ENCODE data around the gene BCL2L13. TPM values are rescaled to one million over a fixed set of nuclear protein-coding genes. Genes with fewer than 3 reads are reported as not detected.
"Not testable (repeated sequence)": the region's sequence is repeated elsewhere in the genome, so short reads cannot be mapped to it uniquely, and the experiment has no call there.

Gene BCL2L13
- total RNA-seq, 1 donor from 2014 or later = 60.1 TPM

DNA sequence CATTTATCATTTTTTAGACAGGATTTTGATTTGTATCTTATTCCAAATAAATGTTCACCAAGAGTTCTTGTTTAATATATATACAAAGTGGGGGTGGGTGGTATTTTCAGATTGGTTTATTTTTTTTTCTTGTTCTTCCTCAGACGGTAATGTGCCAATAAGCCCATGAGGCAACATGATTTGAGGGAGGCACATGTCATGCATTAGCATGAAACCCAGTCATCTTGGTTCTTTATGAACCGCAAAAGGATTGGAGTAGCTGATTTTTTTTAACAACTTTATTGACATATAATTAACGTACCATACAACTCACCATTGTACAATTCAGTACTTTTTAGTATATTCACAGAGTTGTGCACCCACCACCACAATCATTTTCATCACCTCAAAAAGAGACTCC, 2.7 kb downstream of the BCL2L13 start:
- H3K27me3 Mint-ChIP-seq (ENCODE audit: unreplicated experiment) = no peaks in the 10 kb centered on the region
- H3K4me3 Mint-ChIP-seq (ENCODE audit: unreplicated experiment) = no peak overlapping the region
- H3K36me3 Mint-ChIP-seq (ENCODE audit: unreplicated experiment) = peaks cover 5% of the 10 kb centered on the region
- TF ChIP-seq, protein P1, sequence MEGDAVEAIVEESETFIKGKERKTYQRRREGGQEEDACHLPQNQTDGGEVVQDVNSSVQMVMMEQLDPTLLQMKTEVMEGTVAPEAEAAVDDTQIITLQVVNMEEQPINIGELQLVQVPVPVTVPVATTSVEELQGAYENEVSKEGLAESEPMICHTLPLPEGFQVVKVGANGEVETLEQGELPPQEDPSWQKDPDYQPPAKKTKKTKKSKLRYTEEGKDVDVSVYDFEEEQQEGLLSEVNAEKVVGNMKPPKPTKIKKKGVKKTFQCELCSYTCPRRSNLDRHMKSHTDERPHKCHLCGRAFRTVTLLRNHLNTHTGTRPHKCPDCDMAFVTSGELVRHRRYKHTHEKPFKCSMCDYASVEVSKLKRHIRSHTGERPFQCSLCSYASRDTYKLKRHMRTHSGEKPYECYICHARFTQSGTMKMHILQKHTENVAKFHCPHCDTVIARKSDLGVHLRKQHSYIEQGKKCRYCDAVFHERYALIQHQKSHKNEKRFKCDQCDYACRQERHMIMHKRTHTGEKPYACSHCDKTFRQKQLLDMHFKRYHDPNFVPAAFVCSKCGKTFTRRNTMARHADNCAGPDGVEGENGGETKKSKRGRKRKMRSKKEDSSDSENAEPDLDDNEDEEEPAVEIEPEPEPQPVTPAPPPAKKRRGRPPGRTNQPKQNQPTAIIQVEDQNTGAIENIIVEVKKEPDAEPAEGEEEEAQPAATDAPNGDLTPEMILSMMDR (IDR thresholded peaks at IDR 0.05) = no peak
- no peaks in the 10 kb centered on the region for H3K9me3 Mint-ChIP-seq (ENCODE audit: unreplicated experiment)
- peaks cover 24% of the 10 kb centered on the region for H3K4me1 Mint-ChIP-seq (ENCODE audit: unreplicated experiment)
- DNase-seq (ENCODE audit: extremely low spot score, unreplicated experiment) = no peak
- no peak overlapping the region for H3K27ac Mint-ChIP-seq (ENCODE audit: unreplicated experiment)

DNA sequence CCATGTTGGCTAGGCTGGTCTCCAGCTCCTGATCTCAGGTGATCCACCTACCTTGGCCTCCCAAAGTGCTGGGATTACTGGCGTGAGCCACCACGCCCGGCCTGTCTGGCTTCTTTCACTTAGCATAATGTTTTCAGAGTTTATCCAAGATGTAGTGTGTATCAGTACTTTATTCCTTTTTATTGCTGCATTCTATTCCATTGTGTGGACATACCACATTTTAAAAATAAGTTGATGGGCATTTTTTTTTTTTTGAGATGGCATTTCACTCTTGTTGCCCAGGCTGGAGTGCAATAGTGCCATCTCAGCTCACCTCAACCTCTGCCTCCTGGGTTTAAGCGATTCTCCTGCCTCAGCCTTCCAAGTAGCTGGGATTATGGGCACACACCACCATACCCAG, 3.8 kb downstream of the BCL2L13 start:
- H3K4me1 Mint-ChIP-seq (ENCODE audit: unreplicated experiment) = peaks cover 24% of the 10 kb centered on the region
- not testable (repeated sequence) for H3K36me3 Mint-ChIP-seq (ENCODE audit: unreplicated experiment)

DNA sequence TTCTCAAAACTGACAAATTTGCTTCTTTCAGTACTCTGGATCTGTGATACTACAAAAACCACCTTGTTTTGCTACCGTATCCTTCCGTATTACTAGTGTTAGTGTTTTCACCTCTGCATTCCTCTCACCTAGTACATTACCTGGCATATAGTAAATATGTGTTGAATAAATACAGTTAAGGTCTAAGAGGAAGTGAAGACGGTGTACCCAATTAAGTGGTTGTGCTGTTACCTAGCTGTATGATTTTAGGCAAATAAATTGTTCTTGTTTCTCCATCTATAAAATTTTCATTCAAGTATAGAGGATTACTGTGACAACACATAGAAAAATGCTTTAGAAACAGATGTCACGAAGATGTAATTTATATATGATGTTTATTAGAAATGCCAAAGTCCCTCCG, 8.9 kb downstream of the BCL2L13 start:
- H3K9me3 Mint-ChIP-seq (ENCODE audit: unreplicated experiment) = no peaks in the 10 kb centered on the region
- H3K27me3 Mint-ChIP-seq (ENCODE audit: unreplicated experiment) = no peaks in the 10 kb centered on the region
- peaks cover 4% of the 10 kb centered on the region for H3K4me1 Mint-ChIP-seq (ENCODE audit: unreplicated experiment)
- TF ChIP-seq, protein P1 (IDR thresholded peaks at IDR 0.05) = no peak
- no peak overlapping the region for H3K27ac Mint-ChIP-seq (ENCODE audit: unreplicated experiment)
- DNase-seq (ENCODE audit: extremely low spot score, unreplicated experiment) = no peak
- no peak overlapping the region for H3K4me3 Mint-ChIP-seq (ENCODE audit: unreplicated experiment)
- no peaks in the 10 kb centered on the region for H3K36me3 Mint-ChIP-seq (ENCODE audit: unreplicated experiment)

More for the DNA sequence above, 3.8 kb downstream of the BCL2L13 start:
- not testable (repeated sequence) for H3K9me3 Mint-ChIP-seq (ENCODE audit: unreplicated experiment); H3K4me3 Mint-ChIP-seq (ENCODE audit: unreplicated experiment); H3K27ac Mint-ChIP-seq (ENCODE audit: unreplicated experiment); DNase-seq (ENCODE audit: extremely low spot score, unreplicated experiment); H3K27me3 Mint-ChIP-seq (ENCODE audit: unreplicated experiment)

DNA sequence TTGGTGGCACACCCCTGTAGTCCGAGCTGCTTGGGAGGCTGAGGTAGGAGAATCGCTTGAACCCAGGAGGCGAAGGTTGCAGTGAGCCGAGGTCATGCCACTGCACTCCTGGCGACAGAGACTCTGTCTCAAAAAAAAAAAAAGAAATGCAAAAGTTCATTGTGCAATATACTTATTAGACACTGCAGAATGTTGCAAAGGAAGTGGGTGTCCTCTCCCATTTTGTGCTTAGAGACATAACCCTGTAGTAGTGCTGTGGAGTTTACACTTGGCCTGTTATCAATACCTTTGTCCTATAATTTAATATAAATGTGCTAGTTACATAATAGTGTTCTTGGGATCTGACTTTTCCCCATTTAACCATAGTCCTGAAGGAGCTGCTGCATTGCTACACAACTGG, 9.4 kb downstream of the BCL2L13 start:
- Mint-ChIP-seq H3K4me1 (ENCODE audit: unreplicated experiment) (peaks cover 3% of the 10 kb centered on the region), H3K27me3 (ENCODE audit: unreplicated experiment) (no peaks in the 10 kb centered on the region), H3K36me3 (ENCODE audit: unreplicated experiment) (no peaks in the 10 kb centered on the region), H3K4me3 (ENCODE audit: unreplicated experiment) (no peak overlapping the region), H3K27ac (ENCODE audit: unreplicated experiment) (no peak overlapping the region), H3K9me3 (ENCODE audit: unreplicated experiment) (no peaks in the 10 kb centered on the region)
- TF ChIP-seq, protein P1 (IDR thresholded peaks at IDR 0.05) = no peak
- DNase-seq (ENCODE audit: extremely low spot score, unreplicated experiment) = no peak

DNA sequence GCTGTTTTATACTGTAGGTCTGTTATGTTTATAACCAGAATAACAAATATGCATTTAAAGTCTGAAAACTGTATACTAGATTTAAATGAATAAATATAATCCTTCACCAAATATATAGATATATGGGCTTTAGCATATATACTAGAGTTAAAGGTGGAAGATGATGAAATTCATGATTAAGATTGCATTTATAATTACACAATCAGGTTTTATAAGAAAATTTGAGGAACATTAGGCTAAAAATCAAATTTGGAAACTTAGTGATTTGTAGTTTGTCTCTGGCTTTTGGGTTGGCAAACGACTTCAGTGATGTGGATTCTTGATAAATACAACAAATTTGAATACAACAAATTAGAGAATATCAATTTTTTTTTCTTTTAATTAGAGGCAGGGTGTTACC, 10.0 kb downstream of the BCL2L13 start:
- Mint-ChIP-seq H3K4me1 (ENCODE audit: unreplicated experiment) (peaks cover 2% of the 10 kb centered on the region), H3K36me3 (ENCODE audit: unreplicated experiment) (no peaks in the 10 kb centered on the region), H3K27ac (ENCODE audit: unreplicated experiment) (no peak overlapping the region), H3K9me3 (ENCODE audit: unreplicated experiment) (no peaks in the 10 kb centered on the region), H3K27me3 (ENCODE audit: unreplicated experiment) (no peaks in the 10 kb centered on the region), H3K4me3 (ENCODE audit: unreplicated experiment) (no peak overlapping the region)
- TF ChIP-seq, protein P1 (IDR thresholded peaks at IDR 0.05) = no peak
- no peak for DNase-seq (ENCODE audit: extremely low spot score, unreplicated experiment)

DNA sequence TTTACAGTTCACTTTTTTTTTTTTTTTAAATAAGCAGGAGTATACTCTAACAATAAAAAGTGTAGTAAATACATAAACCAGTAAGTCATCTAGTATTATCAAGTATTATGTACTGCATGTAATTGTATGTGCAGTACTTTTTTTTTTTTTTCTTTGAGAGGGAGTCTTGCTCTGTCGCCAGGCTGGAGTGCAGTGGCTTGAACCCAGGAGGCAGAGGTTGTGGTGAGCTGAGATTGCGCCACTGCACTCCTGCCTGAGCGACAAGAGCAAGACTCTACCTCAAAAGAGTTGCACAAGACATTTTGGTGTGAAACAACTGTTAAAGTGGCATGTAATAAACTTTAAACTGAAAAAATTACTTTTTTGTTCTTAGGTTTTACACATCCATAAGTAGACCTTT, 16.7 kb downstream of the BCL2L13 start:
- peaks cover 14% of the 10 kb centered on the region for H3K36me3 Mint-ChIP-seq (ENCODE audit: unreplicated experiment)
- no peak overlapping the region for H3K27ac Mint-ChIP-seq (ENCODE audit: unreplicated experiment)
- H3K9me3 Mint-ChIP-seq (ENCODE audit: unreplicated experiment) = no peaks in the 10 kb centered on the region
- no peak overlapping the region for H3K4me3 Mint-ChIP-seq (ENCODE audit: unreplicated experiment)
- TF ChIP-seq, protein P1 (IDR thresholded peaks at IDR 0.05) = no peak
- H3K27me3 Mint-ChIP-seq (ENCODE audit: unreplicated experiment) = no peaks in the 10 kb centered on the region
- no peak for DNase-seq (ENCODE audit: extremely low spot score, unreplicated experiment)
- no peaks in the 10 kb centered on the region for H3K4me1 Mint-ChIP-seq (ENCODE audit: unreplicated experiment)

Data from osteocyte (in vitro differentiated cells).